ENCODE results near the gene TMC5. TPM values are rescaled to one million over a fixed set of nuclear protein-coding genes. Genes with fewer than 3 reads are reported as not detected.

The TMC5 gene
- polyA plus RNA-seq, 1 of the 3 experiments (the other 2 are of a cell fraction): not detected

DNA sequence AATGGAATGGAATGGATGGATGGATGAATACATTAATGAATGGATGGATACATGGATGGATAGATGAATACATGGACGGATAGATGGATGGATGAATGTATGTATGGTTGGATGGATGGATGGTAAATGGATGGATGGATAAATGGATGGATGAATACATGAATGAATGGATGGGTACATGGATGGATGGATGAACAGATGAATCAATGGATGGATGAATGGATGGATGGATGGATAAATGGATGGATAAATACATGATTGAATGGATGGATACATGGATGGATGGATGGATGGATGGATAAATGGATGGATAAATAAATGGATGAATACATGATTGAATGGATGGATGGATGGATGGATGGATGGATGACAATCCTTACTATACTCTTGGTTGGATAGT is 26.0 kb downstream of the TMC5 start:
- no peak for DNase-seq
- CTCF ChIA-PET: no interaction called here
- Histone ChIP-seq H3K4me1 (ENCODE audit: control insufficient read depth in 1 of 2, insufficient read depth in 2 of 2, low read depth in 1 of 2, low read length in 1 of 2) (no peaks in the 10 kb centered on the region), H3K4me3 (ENCODE audit: low read depth in 2 of 2, low read length in 1 of 2) (no peak overlapping the region), H3K36me3 (replicated peaks in 1 of 2; ENCODE audit: control insufficient read depth in 1 of 2, insufficient read depth in 2 of 2, low read length in 1 of 2) (no peaks in the 10 kb centered on the region), H3K9ac (no peak overlapping the region), H3K9me2 (no peaks in the 10 kb centered on the region), H3K79me2 (ENCODE audit: insufficient read depth) (no peaks in the 10 kb centered on the region), H3K4me2 (no peak overlapping the region), H3K27me3 (ENCODE audit: insufficient read depth) (no peaks in the 10 kb centered on the region), H3K27ac (ENCODE audit: low read depth in 2 of 2, low read length in 1 of 2) (no peak overlapping the region), H4K20me1 (ENCODE audit: insufficient read depth) (no peaks in the 10 kb centered on the region), H3F3A (replicated peaks; ENCODE audit: insufficient read depth) (no peaks in the 10 kb centered on the region), H2AFZ (ENCODE audit: low read depth) (no peak overlapping the region), H3K9me3 (no peaks in the 10 kb centered on the region)
- no peak for TF ChIP-seq POLR2AphosphoS5 (IDR thresholded peaks at IDR 0.05; ENCODE audit: low read depth, low read length)
- TF ChIP-seq EP300 (IDR thresholded peaks at IDR 0.05; ENCODE audit: borderline replicate concordance in 1 of 2, low read depth in 1 of 2, low read length in 1 of 2): no peak
- no peak for TF ChIP-seq EZH2phosphoT487 (IDR thresholded peaks at IDR 0.05; ENCODE audit: borderline replicate concordance, low read depth)
- no peak for TF ChIP-seq SIN3A (IDR thresholded peaks at IDR 0.05; ENCODE audit: borderline replicate concordance, low read depth, low read length)
- TF ChIP-seq GABPA (IDR thresholded peaks at IDR 0.05; ENCODE audit: low read depth): no peak
- no peak for TF ChIP-seq RXRA (IDR thresholded peaks at IDR 0.05; ENCODE audit: borderline replicate concordance, low read depth)
- no peak for TF ChIP-seq FOXJ3 (CRISPR knock-in tag; IDR thresholded peaks at IDR 0.05)
- POLR2A ChIA-PET: no interaction called here
- WGBS (ENCODE audit: low lambda C conversion rate): 14% methylated on average over 1 of the region's 1 CpG

DNA sequence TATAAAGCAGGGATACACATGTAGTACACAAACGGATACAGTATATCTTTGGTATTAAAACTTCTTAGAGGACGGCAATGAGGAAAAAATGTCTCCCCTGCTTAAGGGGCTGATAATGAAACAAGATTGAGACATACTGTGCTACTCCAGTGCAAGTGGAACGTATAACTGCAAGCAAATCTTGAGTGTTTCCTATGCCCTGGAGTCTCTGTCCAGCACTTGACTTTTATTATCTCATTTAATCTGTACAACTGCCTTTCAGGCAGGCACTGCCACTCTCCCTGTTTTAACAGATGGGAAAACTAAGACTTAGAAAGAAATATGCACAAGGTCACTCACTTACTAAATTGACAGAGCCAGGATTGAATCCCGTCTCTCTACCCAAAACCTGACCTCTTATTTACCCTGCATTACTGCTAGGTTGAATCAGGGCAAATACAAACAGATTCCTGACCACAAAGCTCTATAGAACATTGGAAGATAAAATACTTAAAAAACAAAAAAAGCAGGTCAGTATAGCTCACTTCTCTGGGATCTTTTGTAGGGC is 28.7 kb downstream of the TMC5 start:
- Histone ChIP-seq H3K27me3 (ENCODE audit: insufficient read depth) (no peaks in the 10 kb centered on the region), H3K9me3 (no peaks in the 10 kb centered on the region), H3K27ac (ENCODE audit: low read depth in 2 of 2, low read length in 1 of 2) (no peak overlapping the region), H4K20me1 (ENCODE audit: insufficient read depth) (no peaks in the 10 kb centered on the region), H3K36me3 (replicated peaks in 1 of 2; ENCODE audit: control insufficient read depth in 1 of 2, insufficient read depth in 2 of 2, low read length in 1 of 2) (no peaks in the 10 kb centered on the region), H3K4me3 (ENCODE audit: low read depth in 2 of 2, low read length in 1 of 2) (no peak overlapping the region), H3K4me2 (no peak overlapping the region), H3K79me2 (ENCODE audit: insufficient read depth) (no peaks in the 10 kb centered on the region), H3K9ac (no peak overlapping the region), H3K9me2 (no peaks in the 10 kb centered on the region), H2AFZ (ENCODE audit: low read depth) (no peak overlapping the region), H3F3A (replicated peaks; ENCODE audit: insufficient read depth) (no peaks in the 10 kb centered on the region), H3K4me1 (ENCODE audit: control insufficient read depth in 1 of 2, insufficient read depth in 2 of 2, low read depth in 1 of 2, low read length in 1 of 2) (no peaks in the 10 kb centered on the region)
- ChIA-PET POLR2A (no interaction called here), CTCF (no interaction called here)
- TF ChIP-seq, protein P1, sequence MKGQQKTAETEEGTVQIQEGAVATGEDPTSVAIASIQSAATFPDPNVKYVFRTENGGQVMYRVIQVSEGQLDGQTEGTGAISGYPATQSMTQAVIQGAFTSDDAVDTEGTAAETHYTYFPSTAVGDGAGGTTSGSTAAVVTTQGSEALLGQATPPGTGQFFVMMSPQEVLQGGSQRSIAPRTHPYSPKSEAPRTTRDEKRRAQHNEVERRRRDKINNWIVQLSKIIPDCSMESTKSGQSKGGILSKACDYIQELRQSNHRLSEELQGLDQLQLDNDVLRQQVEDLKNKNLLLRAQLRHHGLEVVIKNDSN (IDR thresholded peaks at IDR 0.05; ENCODE audit: borderline replicate concordance, low read depth): no peak
- no peak for TF ChIP-seq TEAD4 (IDR thresholded peaks at IDR 0.05; ENCODE audit: borderline replicate concordance, insufficient read depth)
- no peak for TF ChIP-seq NRF1 (IDR thresholded peaks at IDR 0.05; ENCODE audit: low read depth, low read length)
- no peak for TF ChIP-seq POLR2AphosphoS5 (IDR thresholded peaks at IDR 0.05; ENCODE audit: low read depth, low read length)
- WGBS (ENCODE audit: low lambda C conversion rate): 33% methylated on average over 4 of the region's 4 CpGs
- no peak for DNase-seq

- POLR2A ChIA-PET: no interaction called here
- no peak for DNase-seq
- no peaks in the 10 kb centered on the region for H3F3A ChIP-seq (replicated peaks; ENCODE audit: insufficient read depth)
- no peaks in the 10 kb centered on the region for H3K79me2 ChIP-seq (ENCODE audit: insufficient read depth)
- H3K9ac ChIP-seq: no peak overlapping the region
- no peaks in the 10 kb centered on the region for H3K36me3 ChIP-seq (replicated peaks in 1 of 2; ENCODE audit: control insufficient read depth in 1 of 2, insufficient read depth in 2 of 2, low read length in 1 of 2)
- H3K9me3 ChIP-seq: no peaks in the 10 kb centered on the region
- H3K4me1 ChIP-seq (ENCODE audit: control insufficient read depth in 1 of 2, insufficient read depth in 2 of 2, low read depth in 1 of 2, low read length in 1 of 2): no peaks in the 10 kb centered on the region
- 75% methylated on average over 5 of the region's 5 CpGs for WGBS (ENCODE audit: low lambda C conversion rate)
- H4K20me1 ChIP-seq (ENCODE audit: insufficient read depth): no peaks in the 10 kb centered on the region
- H3K9me2 ChIP-seq: no peaks in the 10 kb centered on the region
- H3K4me3 ChIP-seq (ENCODE audit: low read depth in 2 of 2, low read length in 1 of 2): no peak overlapping the region
- H3K27ac ChIP-seq (ENCODE audit: low read depth in 2 of 2, low read length in 1 of 2): no peak overlapping the region
- no peak for TF ChIP-seq RCOR1 (IDR thresholded peaks at IDR 0.05; ENCODE audit: low read length)
- TF ChIP-seq FOXJ3 (CRISPR knock-in tag; IDR thresholded peaks at IDR 0.05): no peak
- TF ChIP-seq MEF2A (IDR thresholded peaks at IDR 0.05; ENCODE audit: borderline replicate concordance, low read depth): no peak
- TF ChIP-seq RAD21 (IDR thresholded peaks at IDR 0.05; ENCODE audit: low read length): no peak
- TF ChIP-seq, protein P2, sequence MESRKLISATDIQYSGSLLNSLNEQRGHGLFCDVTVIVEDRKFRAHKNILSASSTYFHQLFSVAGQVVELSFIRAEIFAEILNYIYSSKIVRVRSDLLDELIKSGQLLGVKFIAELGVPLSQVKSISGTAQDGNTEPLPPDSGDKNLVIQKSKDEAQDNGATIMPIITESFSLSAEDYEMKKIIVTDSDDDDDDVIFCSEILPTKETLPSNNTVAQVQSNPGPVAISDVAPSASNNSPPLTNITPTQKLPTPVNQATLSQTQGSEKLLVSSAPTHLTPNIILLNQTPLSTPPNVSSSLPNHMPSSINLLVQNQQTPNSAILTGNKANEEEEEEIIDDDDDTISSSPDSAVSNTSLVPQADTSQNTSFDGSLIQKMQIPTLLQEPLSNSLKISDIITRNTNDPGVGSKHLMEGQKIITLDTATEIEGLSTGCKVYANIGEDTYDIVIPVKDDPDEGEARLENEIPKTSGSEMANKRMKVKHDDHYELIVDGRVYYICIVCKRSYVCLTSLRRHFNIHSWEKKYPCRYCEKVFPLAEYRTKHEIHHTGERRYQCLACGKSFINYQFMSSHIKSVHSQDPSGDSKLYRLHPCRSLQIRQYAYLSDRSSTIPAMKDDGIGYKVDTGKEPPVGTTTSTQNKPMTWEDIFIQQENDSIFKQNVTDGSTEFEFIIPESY (IDR thresholded peaks at IDR 0.05; ENCODE audit: borderline replicate concordance, low read depth): no peak
- no peak for TF ChIP-seq PBX3 (IDR thresholded peaks at IDR 0.05)
- no peak for TF ChIP-seq RFX5 (IDR thresholded peaks at IDR 0.05; ENCODE audit: low read length)
- CTCF ChIA-PET: interaction anchor here (1.1 kb wide), 1 partner anchor 15 kb away, joined by 5 read pairs; no protein-coding TSS in a partner anchor
- no peaks in the 10 kb centered on the region for H3K27me3 ChIP-seq (ENCODE audit: insufficient read depth)
- no peak overlapping the region for H3K4me2 ChIP-seq
- H2AFZ ChIP-seq (ENCODE audit: low read depth): no peak overlapping the region
Measured at GRCh38 chr16:19446886-19447285, 29.2 kb downstream of the TMC5 start.

All from SK-N-SH (cell line).